ENCODE data around the gene PPM1M. TPM values are rescaled to one million over a fixed set of nuclear protein-coding genes. Genes with fewer than 3 reads are reported as not detected.
A peak's percentile ranks its signal among the peaks of the same experiment; 100 is the strongest.

PPM1M gene
- total RNA-seq, 1 donor = 20.3 TPM

DNA sequence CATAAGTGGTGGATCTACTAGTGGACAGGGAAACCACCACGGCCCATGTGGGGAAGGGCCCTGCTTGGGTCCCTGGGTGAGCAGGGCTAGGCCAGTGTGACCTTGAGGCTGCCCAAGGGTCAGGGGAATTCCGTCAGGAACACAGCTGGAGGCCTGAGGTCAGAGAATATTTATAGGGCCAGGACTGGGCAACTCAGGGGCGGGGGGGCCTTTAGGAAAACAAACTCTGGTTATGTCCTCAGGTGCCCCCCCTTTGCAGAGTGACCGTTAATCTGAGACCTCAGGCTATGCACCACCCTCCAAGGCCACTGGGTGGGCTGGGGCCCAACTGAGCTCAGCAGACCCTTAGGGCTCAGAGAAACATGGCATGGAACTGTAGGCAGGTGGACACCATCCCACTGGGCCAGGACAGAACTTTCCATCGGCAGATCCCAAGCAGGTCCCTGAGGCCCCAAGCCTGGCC lies 9.1 kb upstream of the PPM1M start:
- TF ChIP-seq, protein P1, sequence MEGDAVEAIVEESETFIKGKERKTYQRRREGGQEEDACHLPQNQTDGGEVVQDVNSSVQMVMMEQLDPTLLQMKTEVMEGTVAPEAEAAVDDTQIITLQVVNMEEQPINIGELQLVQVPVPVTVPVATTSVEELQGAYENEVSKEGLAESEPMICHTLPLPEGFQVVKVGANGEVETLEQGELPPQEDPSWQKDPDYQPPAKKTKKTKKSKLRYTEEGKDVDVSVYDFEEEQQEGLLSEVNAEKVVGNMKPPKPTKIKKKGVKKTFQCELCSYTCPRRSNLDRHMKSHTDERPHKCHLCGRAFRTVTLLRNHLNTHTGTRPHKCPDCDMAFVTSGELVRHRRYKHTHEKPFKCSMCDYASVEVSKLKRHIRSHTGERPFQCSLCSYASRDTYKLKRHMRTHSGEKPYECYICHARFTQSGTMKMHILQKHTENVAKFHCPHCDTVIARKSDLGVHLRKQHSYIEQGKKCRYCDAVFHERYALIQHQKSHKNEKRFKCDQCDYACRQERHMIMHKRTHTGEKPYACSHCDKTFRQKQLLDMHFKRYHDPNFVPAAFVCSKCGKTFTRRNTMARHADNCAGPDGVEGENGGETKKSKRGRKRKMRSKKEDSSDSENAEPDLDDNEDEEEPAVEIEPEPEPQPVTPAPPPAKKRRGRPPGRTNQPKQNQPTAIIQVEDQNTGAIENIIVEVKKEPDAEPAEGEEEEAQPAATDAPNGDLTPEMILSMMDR (IDR thresholded peaks at IDR 0.05; ENCODE audit: insufficient read depth, low read depth, low read length) = no peak
- no peak for DNase-seq (ENCODE audit: low read depth)
- no peak overlapping the region for H3K4me3 ChIP-seq (ENCODE audit: low read depth, low read length)

DNA sequence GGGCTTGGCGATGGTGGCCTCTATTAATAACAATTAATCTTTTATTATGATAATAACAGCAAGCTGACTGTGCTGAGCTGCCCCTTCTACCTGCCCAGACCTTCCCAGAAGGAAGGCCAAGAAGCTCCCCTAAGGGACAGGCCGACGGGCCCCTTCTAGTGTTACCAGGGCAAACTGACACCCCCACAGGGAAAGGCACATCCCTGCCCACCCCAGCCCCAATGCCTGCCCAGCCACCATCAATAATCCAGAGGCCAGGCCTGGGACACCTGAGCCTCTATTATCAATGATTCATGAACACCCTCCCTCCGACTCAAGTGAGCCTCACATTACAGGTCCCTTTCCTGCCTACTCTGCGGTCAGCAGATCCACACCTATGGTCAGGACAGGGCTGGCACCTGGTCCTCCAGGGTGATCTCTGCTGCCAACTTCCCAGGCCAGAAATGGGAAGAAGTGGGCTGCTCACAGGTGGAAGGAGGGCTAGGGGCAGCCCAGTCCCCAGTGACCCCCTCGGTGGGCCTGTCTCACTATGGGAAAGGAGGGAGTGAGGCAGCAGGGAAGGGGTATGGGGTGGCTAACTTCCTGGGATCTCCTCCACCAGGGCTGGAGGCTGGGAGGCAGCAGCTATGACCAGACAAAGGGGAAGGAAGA lies 8.4 kb upstream of the PPM1M start:
- DNase-seq (ENCODE audit: low read depth) = no peak
- TF ChIP-seq, protein P1 (IDR thresholded peaks at IDR 0.05; ENCODE audit: insufficient read depth, low read depth, low read length) = no peak
- peak overlapping the region; percentile 80 for H3K4me3 ChIP-seq (ENCODE audit: low read depth, low read length)

DNA sequence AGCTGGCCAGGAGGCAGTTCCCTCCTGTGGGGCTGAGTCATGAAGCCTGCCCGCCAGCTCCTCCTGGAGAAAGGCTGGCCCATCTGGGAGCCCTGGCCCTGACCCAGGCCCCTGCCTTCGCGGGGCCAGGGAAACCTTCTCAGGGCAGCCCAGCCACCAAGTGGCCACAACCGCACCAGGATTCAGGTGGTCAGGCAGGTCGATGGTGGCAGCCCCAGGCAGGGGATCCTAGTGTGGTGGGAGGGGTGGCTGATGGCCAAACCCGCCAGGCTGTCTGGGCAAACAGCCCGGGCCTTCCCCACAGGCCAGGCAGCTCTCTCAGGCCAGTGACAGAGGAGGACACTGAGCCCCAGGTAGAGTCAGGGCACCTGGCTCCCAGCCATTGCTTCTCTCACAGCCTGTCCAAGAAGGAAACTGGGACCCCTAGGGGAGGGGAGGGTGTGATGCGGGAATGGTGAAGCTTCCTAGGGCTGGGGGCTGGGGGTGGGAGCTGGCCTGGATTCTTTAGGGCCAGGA lies 7.8 kb upstream of the PPM1M start:
- TF ChIP-seq, protein P1 (IDR thresholded peaks at IDR 0.05; ENCODE audit: insufficient read depth, low read depth, low read length) = peak; percentile 8
- peak; percentile 87 for DNase-seq (ENCODE audit: low read depth)
- peak overlapping the region; percentile 80 for H3K4me3 ChIP-seq (ENCODE audit: low read depth, low read length)

DNA sequence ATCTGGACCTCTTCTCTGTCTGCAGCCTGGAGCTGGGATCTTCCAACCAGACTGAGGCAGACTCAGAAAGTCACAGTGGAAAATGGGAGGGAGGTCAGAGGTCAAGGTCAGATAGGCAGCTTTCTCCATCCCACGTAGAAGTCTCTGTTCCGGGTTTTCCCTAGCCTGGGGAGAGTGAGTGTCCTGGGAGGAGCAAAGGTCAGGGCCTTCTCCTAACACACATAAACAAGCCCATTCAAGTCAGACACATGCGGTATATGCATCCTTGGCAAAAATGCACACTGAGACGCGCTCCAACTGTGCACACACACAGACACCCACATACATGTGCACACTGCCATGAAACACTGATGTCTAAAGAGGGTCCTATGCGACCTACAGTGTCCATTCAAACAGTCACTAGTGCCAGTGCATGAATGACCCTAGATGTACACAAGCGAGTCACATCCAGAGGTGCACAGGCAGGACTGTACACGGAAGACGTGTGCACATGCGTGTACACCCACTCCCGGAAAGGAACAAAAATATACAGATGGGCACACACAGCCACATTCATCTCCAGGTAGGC lies 7.3 kb upstream of the PPM1M start:
- TF ChIP-seq, protein P1 (IDR thresholded peaks at IDR 0.05; ENCODE audit: insufficient read depth, low read depth, low read length) = no peak
- DNase-seq (ENCODE audit: low read depth) = no peak
- H3K4me3 ChIP-seq (ENCODE audit: low read depth, low read length) = peak overlapping the region; percentile 80

DNA sequence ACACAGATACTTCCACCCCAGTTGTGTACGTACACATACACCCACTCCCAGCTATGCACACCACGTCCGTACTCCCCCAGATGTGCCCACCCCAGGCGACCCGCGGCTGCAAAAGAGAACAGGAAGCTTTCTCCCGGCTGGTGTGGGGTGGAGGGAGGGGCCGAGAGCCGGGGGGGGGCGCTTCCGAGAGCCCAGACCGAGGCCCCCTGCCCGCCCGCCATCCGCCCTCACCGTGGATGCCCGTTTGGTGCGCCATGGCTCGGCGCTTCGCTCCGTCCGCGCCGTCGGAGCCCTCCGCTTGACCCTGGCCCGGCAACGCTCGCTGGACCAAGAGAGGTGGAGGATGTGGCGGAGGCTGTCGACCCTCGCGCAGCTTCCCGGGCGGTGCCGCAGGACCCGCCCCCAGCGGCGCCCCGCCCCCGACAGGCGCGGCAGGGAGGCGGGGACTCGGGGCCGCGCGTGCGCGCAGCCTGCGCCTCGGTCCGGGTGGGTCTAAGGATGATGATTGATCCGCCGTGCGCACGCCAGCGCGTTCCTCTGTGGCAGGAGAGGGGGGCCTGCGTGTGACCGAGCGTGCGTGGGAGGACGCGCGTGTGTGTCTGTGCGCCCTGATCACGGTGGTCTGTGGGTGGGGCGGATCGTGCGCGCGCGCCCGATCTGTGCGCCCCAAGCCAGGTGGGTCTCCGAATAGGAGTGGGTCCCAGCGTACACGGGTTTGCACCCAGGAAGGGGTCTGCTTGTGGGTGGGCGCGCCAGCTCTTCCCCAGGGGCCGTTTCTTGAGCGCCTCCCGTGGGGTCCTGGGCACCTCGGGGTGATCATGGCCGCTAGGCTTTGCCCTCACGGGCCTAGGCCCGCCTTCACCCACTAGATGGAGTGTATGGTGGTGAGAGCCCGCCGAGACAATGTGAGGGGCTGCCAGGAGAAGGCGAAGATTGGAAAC lies 6.5 kb upstream of the PPM1M start, which contains the start of gene TWF2:
TWF2 (minus strand) TSS at position 398 of the 941 bp plus-strand sequence; CDS start at position 256, 142 bp downstream.
- DNase-seq (ENCODE audit: low read depth) = peak; percentile 74
- TF ChIP-seq, protein P1 (IDR thresholded peaks at IDR 0.05; ENCODE audit: insufficient read depth, low read depth, low read length) = peak; percentile 51
- peak within 1 kb of the TSS; percentile 80 for H3K4me3 ChIP-seq (ENCODE audit: low read depth, low read length)

DNA sequence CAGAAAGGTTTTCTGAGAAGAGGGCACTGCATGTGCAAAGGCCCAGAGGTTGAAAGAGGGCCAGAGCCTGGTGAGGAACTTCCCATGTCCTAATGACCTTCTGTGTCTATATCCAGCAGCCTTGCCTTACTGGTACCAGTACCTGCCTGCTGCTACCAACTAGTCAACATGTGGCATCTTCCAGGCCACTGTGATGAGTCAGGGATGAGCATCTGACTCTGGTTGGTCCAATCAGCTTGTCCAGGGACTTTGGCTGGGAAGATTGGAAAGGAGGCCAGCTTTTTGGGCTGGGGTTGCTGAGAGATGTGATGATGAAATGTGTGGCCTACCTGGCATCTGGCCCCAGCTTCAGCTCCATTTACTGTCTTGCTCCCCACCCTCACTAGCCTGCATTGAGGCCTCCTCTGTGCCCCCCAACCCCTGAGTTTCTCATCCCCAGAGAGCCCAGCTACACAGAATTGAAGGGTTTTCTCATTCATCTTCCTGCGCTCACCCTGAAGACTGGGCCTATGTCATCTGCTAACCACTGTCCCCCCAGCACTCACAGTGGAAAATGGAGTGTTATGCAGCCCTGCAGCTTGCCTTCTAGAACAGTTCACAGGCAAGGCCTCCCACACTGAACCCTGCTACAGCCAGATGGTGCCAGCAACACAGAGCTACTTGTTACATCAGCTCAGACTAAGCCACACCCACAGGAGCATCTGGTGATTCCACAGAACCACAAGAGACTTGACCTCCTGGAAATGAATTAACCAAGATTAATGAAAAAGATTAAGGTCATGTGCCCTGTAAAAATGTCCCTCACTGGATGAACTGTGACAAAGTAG lies 5.3 kb upstream of the PPM1M start:
- TF ChIP-seq, protein P1 (IDR thresholded peaks at IDR 0.05; ENCODE audit: insufficient read depth, low read depth, low read length) = peak; percentile 20
- peak overlapping the region; percentile 80 for H3K4me3 ChIP-seq (ENCODE audit: low read depth, low read length)

More for the DNA sequence above, 5.3 kb upstream of the PPM1M start:
- peak; percentile 99 for DNase-seq (ENCODE audit: low read depth)

Data from fibroblast of villous mesenchyme (primary cell).